ENCODE measurements around the gene EIF5. TPM values are rescaled to one million over a fixed set of nuclear protein-coding genes. Genes with fewer than 3 reads are reported as not detected.

The EIF5 gene
- total RNA-seq, 2 experiments from 2014 or later = 409 to 421 TPM

GRCh38 chr14:103298620-103299019 lies 35.4 kb upstream of the EIF5 start:
- Mint-ChIP-seq H3K4me1 (no peaks in the 10 kb centered on the region), H3K9me3 (no peaks in the 10 kb centered on the region), H3K27ac (no peak overlapping the region), H3K27me3 (peaks cover 8% of the 10 kb centered on the region), H3K4me3 (no peak overlapping the region), H3K36me3 (no peaks in the 10 kb centered on the region)
- no peak for DNase-seq

GRCh38 chr14:103301512-103302354 lies 32.3 kb upstream of the EIF5 start:
- Mint-ChIP-seq H3K4me1 (no peaks in the 10 kb centered on the region), H3K27ac (no peak overlapping the region), H3K27me3 (peaks cover 13% of the 10 kb centered on the region), H3K9me3 (no peaks in the 10 kb centered on the region), H3K4me3 (no peak overlapping the region), H3K36me3 (no peaks in the 10 kb centered on the region)
- no peak for DNase-seq

GRCh38 chr14:103302966-103303365 lies 31.1 kb upstream of the EIF5 start:
- Mint-ChIP-seq H3K9me3 (no peaks in the 10 kb centered on the region), H3K4me1 (no peaks in the 10 kb centered on the region), H3K4me3 (no peak overlapping the region), H3K27ac (no peak overlapping the region), H3K36me3 (no peaks in the 10 kb centered on the region), H3K27me3 (peaks cover 15% of the 10 kb centered on the region)
- no peak for DNase-seq

GRCh38 chr14:103304706-103305105 lies 29.3 kb upstream of the EIF5 start:
- no peaks in the 10 kb centered on the region for H3K36me3 Mint-ChIP-seq
- H3K4me3 Mint-ChIP-seq = no peak overlapping the region
- H3K4me1 Mint-ChIP-seq = no peaks in the 10 kb centered on the region
- no peak overlapping the region for H3K27ac Mint-ChIP-seq
- peaks cover 15% of the 10 kb centered on the region for H3K27me3 Mint-ChIP-seq
- no peaks in the 10 kb centered on the region for H3K9me3 Mint-ChIP-seq
- no peak for DNase-seq

GRCh38 chr14:103308717-103309616 lies 25.1 kb upstream of the EIF5 start:
- H3K4me1 Mint-ChIP-seq = no peaks in the 10 kb centered on the region
- no peak for DNase-seq

GRCh38 chr14:103310576-103311095 lies 23.4 kb upstream of the EIF5 start:
- Mint-ChIP-seq H3K27ac (no peak overlapping the region), H3K27me3 (peaks cover 8% of the 10 kb centered on the region), H3K4me3 (no peak overlapping the region), H3K9me3 (no peaks in the 10 kb centered on the region), H3K4me1 (no peaks in the 10 kb centered on the region), H3K36me3 (no peaks in the 10 kb centered on the region)
- no peak for DNase-seq

More at GRCh38 chr14:103308717-103309616, 25.1 kb upstream of the EIF5 start:
- no peaks in the 10 kb centered on the region for H3K9me3 Mint-ChIP-seq
- no peak overlapping the region for H3K27ac Mint-ChIP-seq
- no peaks in the 10 kb centered on the region for H3K36me3 Mint-ChIP-seq
- peaks cover 15% of the 10 kb centered on the region for H3K27me3 Mint-ChIP-seq
- no peak overlapping the region for H3K4me3 Mint-ChIP-seq

DNA sequence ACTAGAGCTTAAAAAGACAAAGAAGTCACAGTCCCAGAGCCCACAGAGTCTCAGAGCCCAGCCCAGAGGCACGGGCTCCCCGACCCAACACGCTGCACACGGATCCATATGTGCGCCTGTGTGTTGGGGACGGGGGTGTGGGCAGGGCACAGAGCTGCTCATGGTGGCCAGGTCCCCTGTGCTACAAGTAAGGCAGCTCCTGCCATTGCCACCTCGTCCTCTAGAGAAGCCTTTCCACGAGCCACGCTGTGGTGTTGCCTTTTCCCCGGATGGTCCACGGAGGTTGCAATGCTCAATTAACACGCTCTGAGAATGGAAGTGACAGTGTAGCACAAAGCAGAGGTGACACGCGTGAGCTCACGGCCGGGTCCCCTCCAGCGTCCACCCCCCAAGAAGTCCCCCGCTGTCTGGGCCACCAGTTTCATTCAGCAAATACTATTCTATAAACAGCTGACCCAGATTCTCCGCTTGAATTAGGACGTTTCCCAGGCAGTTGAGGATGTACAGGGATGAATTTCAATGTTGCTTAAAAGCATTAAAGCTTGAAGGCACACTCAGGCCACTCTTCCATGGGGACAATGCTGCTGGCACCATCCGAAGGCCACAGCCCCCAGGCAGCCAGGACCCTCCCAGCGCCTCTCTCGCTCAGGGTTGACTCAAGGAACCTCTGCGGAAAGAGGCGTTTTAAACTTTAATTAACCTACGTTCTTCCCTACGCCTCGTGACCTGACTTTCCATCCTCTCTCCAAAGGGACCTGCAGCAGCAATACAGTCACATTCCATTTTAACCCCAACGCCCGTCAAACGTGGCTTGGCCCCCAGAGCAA lies 22.7 kb upstream of the EIF5 start:
- Mint-ChIP-seq H3K4me3 (no peak overlapping the region), H3K4me1 (no peaks in the 10 kb centered on the region), H3K9me3 (no peaks in the 10 kb centered on the region), H3K27ac (no peak overlapping the region), H3K36me3 (no peaks in the 10 kb centered on the region), H3K27me3 (peaks cover 3% of the 10 kb centered on the region)
- DNase-seq = no peak

DNA sequence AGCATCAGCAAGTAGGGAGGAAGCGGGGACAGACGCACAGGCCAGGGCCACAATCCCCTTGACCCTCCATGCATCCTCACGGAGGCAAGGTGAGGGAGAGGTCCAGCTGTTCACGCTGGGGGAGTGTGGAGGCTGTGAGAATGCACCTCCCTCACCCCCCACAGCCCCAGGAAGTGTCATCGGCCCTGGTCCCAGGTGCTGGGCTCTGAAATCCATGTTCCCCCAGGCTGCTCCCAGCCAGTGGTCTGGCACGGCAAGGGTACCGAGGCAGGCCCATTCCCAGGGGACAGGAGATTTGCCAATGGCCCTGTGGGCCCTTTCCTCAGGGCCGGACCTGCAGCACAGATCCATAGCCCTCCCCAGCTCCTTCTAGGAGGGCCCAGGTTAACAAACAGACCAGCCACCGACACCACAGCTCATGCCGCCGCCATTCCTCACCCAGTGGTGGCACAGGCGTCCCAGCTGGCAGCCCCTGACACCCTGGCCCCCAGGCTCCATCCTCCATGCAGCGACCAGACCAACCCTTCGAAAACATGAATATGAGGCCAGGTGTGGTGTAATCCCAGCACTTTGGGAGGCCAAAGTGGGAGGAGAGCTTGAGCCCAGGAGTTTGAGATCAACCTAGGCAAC lies 21.9 kb upstream of the EIF5 start:
- no peak for DNase-seq
- H3K9me3 Mint-ChIP-seq = no peaks in the 10 kb centered on the region
- no peaks in the 10 kb centered on the region for H3K4me1 Mint-ChIP-seq
- H3K36me3 Mint-ChIP-seq = no peaks in the 10 kb centered on the region
- peaks cover under 1% of the 10 kb centered on the region for H3K27me3 Mint-ChIP-seq
- no peak overlapping the region for H3K4me3 Mint-ChIP-seq
- H3K27ac Mint-ChIP-seq = no peak overlapping the region

DNA sequence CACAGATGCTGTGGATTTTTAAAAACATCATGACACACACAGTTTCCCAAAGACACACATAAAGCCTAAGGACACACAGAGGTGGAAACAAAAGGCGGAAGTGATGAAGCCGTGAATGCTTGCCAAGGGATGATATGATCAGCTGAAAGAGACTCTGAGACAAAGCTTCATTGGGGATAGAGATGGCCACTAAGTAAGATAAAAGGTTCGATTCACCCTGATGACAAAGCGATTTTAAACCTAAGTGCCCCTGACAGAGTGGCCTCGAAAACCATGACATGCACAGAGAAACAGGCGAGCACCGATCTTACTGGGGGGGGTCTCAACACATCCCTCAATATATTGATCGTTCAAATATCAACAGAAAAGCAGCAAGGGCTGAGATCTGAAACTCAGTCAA lies 20.3 kb upstream of the EIF5 start:
- DNase-seq = no peak
- Mint-ChIP-seq H3K9me3 (no peaks in the 10 kb centered on the region), H3K36me3 (no peaks in the 10 kb centered on the region), H3K4me3 (no peak overlapping the region), H3K27me3 (peaks cover 12% of the 10 kb centered on the region), H3K27ac (no peak overlapping the region), H3K4me1 (no peaks in the 10 kb centered on the region)

DNA sequence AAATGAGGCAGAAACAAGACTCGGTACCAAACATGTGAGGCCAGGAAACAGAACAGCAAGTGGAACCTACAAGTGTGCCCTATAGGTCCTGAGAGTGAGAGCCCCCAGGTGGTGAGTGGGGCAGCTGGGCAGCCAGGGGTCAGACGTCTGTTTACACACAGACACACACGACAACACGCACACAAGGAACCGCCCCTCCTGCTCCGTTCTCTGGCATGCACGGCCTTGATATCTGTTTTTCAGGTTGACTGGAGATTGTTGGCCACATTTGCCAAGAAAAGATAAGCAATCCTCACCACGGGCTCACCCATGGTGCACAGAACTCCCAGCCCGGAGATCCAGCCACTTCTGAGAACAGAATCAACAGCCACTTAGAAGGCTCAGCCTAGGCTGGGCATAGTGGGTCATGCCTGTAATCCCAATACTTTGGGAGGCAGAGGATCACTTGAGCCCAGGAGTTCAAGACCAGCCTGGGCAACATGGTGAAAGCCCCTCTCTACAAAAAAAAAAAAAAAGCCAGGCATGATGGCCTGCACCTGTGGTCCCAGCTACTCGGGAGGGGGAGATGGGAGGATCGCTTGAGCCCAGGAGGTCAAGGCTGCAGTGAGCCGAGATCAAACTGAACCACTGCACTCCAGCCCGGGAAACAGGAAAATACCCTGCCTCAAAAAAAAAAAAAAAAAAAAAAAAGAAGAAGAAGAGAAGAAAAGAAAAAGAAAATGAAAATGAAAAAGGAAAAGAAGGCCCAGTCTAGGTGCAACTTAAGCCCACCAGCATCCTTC lies 19.4 kb upstream of the EIF5 start:
- H3K36me3 Mint-ChIP-seq = no peaks in the 10 kb centered on the region
- H3K27me3 Mint-ChIP-seq = peaks cover 12% of the 10 kb centered on the region
- H3K4me3 Mint-ChIP-seq = no peak overlapping the region
- no peaks in the 10 kb centered on the region for H3K4me1 Mint-ChIP-seq
- DNase-seq = no peak
- H3K27ac Mint-ChIP-seq = no peak overlapping the region
- no peaks in the 10 kb centered on the region for H3K9me3 Mint-ChIP-seq

- H3K4me3 Mint-ChIP-seq = no peak overlapping the region
- H3K4me1 Mint-ChIP-seq = no peaks in the 10 kb centered on the region
- no peaks in the 10 kb centered on the region for H3K36me3 Mint-ChIP-seq
- no peak overlapping the region for H3K27ac Mint-ChIP-seq
- no peaks in the 10 kb centered on the region for H3K9me3 Mint-ChIP-seq
- DNase-seq = no peak
- peaks cover 12% of the 10 kb centered on the region for H3K27me3 Mint-ChIP-seq
These were observed 18.6 kb upstream of the EIF5 start for GRCh38 chr14:103315351-103315911.

- no peaks in the 10 kb centered on the region for H3K9me3 Mint-ChIP-seq
- peaks cover 12% of the 10 kb centered on the region for H3K27me3 Mint-ChIP-seq
- no peak overlapping the region for H3K4me3 Mint-ChIP-seq
- H3K36me3 Mint-ChIP-seq = no peaks in the 10 kb centered on the region
- no peaks in the 10 kb centered on the region for H3K4me1 Mint-ChIP-seq
- no peak overlapping the region for H3K27ac Mint-ChIP-seq
- DNase-seq = no peak
These were observed 18.1 kb upstream of the EIF5 start for GRCh38 chr14:103315941-103316340.

DNA sequence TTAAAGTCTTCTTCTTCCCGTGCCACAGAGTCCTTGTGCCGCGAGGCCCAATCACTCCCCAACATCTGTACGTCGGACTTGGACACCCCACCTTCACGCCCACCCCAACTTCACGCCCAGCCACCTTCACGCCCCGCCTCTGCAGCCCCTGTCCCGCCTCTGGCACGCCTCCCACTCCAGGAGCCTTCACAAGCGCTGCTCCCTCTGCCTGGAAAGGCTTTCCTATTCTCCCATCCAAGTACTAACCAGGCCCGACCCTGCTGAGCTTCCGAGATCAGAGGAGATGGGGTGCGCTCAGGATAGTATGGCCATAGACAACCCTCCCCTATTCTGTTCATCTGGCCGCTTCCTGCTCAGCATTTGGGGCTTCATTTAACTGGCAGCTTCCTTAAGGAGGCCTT lies 17.3 kb upstream of the EIF5 start:
- Mint-ChIP-seq H3K36me3 (no peaks in the 10 kb centered on the region), H3K4me1 (no peaks in the 10 kb centered on the region), H3K27ac (no peak overlapping the region), H3K9me3 (no peaks in the 10 kb centered on the region), H3K27me3 (peaks cover 12% of the 10 kb centered on the region), H3K4me3 (no peak overlapping the region)
- no peak for DNase-seq

Data from activated naive CD8-positive, alpha-beta T cell treated with anti-CD3 and anti-CD28 coated beads for 36 hours (primary cell).